Fibroblast of mammary gland (primary cell): Measurements from ENCODE around the gene GADD45G.

Experiments used
- DNase-seq: peaks from one replicate; pipeline ENCODE4 v3.0.0-alpha.2; 2010; ENCODE audit warnings: low read depth
- H3K4me3 ChIP-seq: 2 replicates; pipeline ENCODE4 v1.5.1; 2011; ENCODE audit warnings: low read depth, mild to moderate bottlenecking, low read length, moderate library complexity; ENCODE audit not compliant: control insufficient read depth
- CTCF ChIP-seq: conservative IDR thresholded peaks from 2 replicates; pipeline ENCODE4 v1.5.1; 2011; ENCODE audit warnings: low read depth, low read length, inconsistent platforms; ENCODE audit not compliant: control insufficient read depth, insufficient read depth

Gene GADD45G

DNA sequence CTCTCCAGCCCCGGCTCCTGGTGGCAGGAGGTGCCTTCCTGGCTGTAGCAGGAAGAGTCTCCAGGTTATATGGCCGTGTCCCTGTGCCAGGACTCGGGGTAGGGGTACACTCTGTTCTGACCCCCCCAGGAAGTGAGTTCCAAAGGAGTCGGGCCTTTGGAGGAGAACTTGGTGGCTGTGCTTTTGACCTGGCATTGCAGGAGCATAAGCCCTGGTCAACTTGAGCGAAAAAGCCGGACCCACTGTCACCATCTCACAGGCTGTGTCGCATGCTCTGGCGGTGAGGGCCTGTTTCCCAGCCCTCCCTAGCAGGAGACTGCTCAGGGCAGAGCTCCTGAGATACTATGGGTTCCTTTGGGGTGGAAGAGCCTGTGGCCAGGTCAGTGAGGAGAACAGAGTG is 36.0 kb downstream of the GADD45G start:
- H3K4me3 ChIP-seq, result no peak overlapping the region
- no peak for DNase-seq
- no peak for TF ChIP-seq CTCF

GRCh38 chr9:89641980-89642379 is 37.2 kb downstream of the GADD45G start:
- no peak for TF ChIP-seq CTCF
- no peak overlapping the region for H3K4me3 ChIP-seq
- no peak for DNase-seq

DNA sequence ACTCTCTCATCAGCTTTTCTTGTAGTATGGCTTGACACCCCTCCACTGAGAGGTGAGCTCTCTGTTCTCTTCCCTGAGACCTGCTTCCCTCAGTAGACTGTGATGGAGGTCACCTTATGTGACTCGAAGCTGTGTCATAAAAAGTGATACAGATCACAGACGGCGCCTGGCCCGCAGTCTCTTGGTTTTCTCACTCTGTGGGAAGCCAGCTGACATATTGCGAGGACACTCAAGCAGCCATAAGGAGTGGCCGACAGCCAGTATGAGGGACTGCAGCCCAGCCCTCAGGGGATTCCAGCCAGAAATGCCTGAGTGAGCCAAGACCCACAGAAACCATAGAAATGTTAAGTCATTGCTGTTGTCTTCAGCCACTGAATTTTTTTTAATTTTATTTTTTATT is 38.0 kb downstream of the GADD45G start:
- no peak for DNase-seq
- no peak overlapping the region for H3K4me3 ChIP-seq
- no peak for TF ChIP-seq CTCF

- no peak for TF ChIP-seq CTCF
- H3K4me3 ChIP-seq, result no peak overlapping the region
- DNase-seq, result no peak
These were observed 41.6 kb downstream of the GADD45G start for GRCh38 chr9:89646189-89646939.

- TF ChIP-seq CTCF, result no peak
- no peak overlapping the region for H3K4me3 ChIP-seq
- no peak for DNase-seq
These were observed 42.7 kb downstream of the GADD45G start for GRCh38 chr9:89647366-89648128.

GRCh38 chr9:89648247-89649000 is 43.6 kb downstream of the GADD45G start:
- no peak overlapping the region for H3K4me3 ChIP-seq
- DNase-seq, result no peak
- TF ChIP-seq CTCF, result no peak
